Measurements from ENCODE around the gene TES. TPM values are rescaled to one million over a fixed set of nuclear protein-coding genes. Genes with fewer than 3 reads are reported as not detected.

TES gene
- polyA plus RNA-seq, 1 donor (not counting 4 experiments of a cell fraction or from before 2014, with no cell fraction given) = 187 TPM

- Histone ChIP-seq H3K27ac (ENCODE audit: control insufficient read depth, insufficient read depth, low read length) (no peak overlapping the region), H3K9me3 (ENCODE audit: control insufficient read depth, low read depth, low read length) (no peaks in the 10 kb centered on the region), H3K9ac (ENCODE audit: control insufficient read depth, extremely low read depth, insufficient read depth, low read length) (no peak overlapping the region), H2AFZ (ENCODE audit: control insufficient read depth, low read length) (no peak overlapping the region), H3K36me3 (ENCODE audit: control insufficient read depth in 2 of 2, extremely low read depth in 1 of 2, insufficient read depth in 2 of 2, low read length in 2 of 2) (peaks cover 0 to 8% of the 10 kb centered on the region in 2 experiments), H3K4me1 (ENCODE audit: control insufficient read depth, extremely low read depth, insufficient read depth, low read length) (peaks cover 51% of the 10 kb centered on the region), H3K4me2 (ENCODE audit: control insufficient read depth, extremely low read depth, insufficient read depth, low read depth, low read length) (peak overlapping the region; percentile 86), H3K27me3 (ENCODE audit: control insufficient read depth, extremely low read depth, insufficient read depth, low read length) (no peaks in the 10 kb centered on the region), H4K20me1 (ENCODE audit: control insufficient read depth, extremely low read depth, insufficient read depth, low read length) (peaks cover 12% of the 10 kb centered on the region), H3K4me3 (ENCODE audit: control insufficient read depth in 2 of 3, extremely low read depth in 1 of 3, insufficient read depth in 2 of 3, low read depth in 1 of 3, low read length in 3 of 3) (peak overlapping the region in 1 of 3 experiments; percentile 10), H3K9me1 (ENCODE audit: control insufficient read depth, extremely low read depth, insufficient read depth, low read length) (no peaks in the 10 kb centered on the region), H3K79me2 (ENCODE audit: control insufficient read depth, insufficient read depth, low read length) (peaks cover 91% of the 10 kb centered on the region)
- TF ChIP-seq EZH2 (IDR thresholded peaks at IDR 0.05; ENCODE audit: low read length) (no peak), CTCF (optimal IDR thresholded peaks at IDR 0.05 in 1 of 3, IDR thresholded peaks at IDR 0.05 in 1 of 3, conservative IDR thresholded peaks at IDR 0.05 in 1 of 3; ENCODE audit: extremely low read depth in 1 of 3, insufficient read depth in 2 of 3, low read length in 3 of 3) (no peak)
- DNase-seq (ENCODE audit: low read depth, low spot score) (no peak), FAIRE-seq (peak; percentile 44)
- dilution Hi-C loops (cut with MboI; ENCODE audit: extremely low pct_ligation_motif_present, low sequenced_read_pairs) = no loop called here
Measured at GRCh38 chr7:116214921-116215320, 4.6 kb downstream of the TES start.

- Histone ChIP-seq H3K27me3 (ENCODE audit: control insufficient read depth, extremely low read depth, insufficient read depth, low read length) (no peaks in the 10 kb centered on the region), H3K4me1 (ENCODE audit: control insufficient read depth, extremely low read depth, insufficient read depth, low read length) (peaks cover 49% of the 10 kb centered on the region), H3K9me3 (ENCODE audit: control insufficient read depth, low read depth, low read length) (no peaks in the 10 kb centered on the region), H3K79me2 (ENCODE audit: control insufficient read depth, insufficient read depth, low read length) (peaks cover 97% of the 10 kb centered on the region), H3K9ac (ENCODE audit: control insufficient read depth, extremely low read depth, insufficient read depth, low read length) (no peak overlapping the region), H2AFZ (ENCODE audit: control insufficient read depth, low read length) (no peak overlapping the region), H3K4me2 (ENCODE audit: control insufficient read depth, extremely low read depth, insufficient read depth, low read depth, low read length) (peak overlapping the region; percentile 86), H4K20me1 (ENCODE audit: control insufficient read depth, extremely low read depth, insufficient read depth, low read length) (peaks cover 16% of the 10 kb centered on the region), H3K4me3 (ENCODE audit: control insufficient read depth in 2 of 3, extremely low read depth in 1 of 3, insufficient read depth in 2 of 3, low read depth in 1 of 3, low read length in 3 of 3) (peak overlapping the region in 1 of 3 experiments; percentile 4), H3K9me1 (ENCODE audit: control insufficient read depth, extremely low read depth, insufficient read depth, low read length) (no peaks in the 10 kb centered on the region), H3K27ac (ENCODE audit: control insufficient read depth, insufficient read depth, low read length) (peak overlapping the region; percentile 15), H3K36me3 (ENCODE audit: control insufficient read depth in 2 of 2, extremely low read depth in 1 of 2, insufficient read depth in 2 of 2, low read length in 2 of 2) (peaks cover 0 to 11% of the 10 kb centered on the region in 2 experiments)
- peak; percentile 32 for FAIRE-seq
- dilution Hi-C loops (cut with MboI; ENCODE audit: extremely low pct_ligation_motif_present, low sequenced_read_pairs) = no loop called here
- no peak for TF ChIP-seq EZH2 (IDR thresholded peaks at IDR 0.05; ENCODE audit: low read length)
- TF ChIP-seq CTCF (optimal IDR thresholded peaks at IDR 0.05 in 1 of 3, IDR thresholded peaks at IDR 0.05 in 1 of 3, conservative IDR thresholded peaks at IDR 0.05 in 1 of 3; ENCODE audit: extremely low read depth in 1 of 3, insufficient read depth in 2 of 3, low read length in 3 of 3) = no peak
- DNase-seq (ENCODE audit: low read depth, low spot score) = no peak
Measured at GRCh38 chr7:116215551-116215950, 5.2 kb downstream of the TES start.
